ENCODE results near the gene CKAP4.
A peak's percentile ranks its signal among the peaks of the same experiment; 100 is the strongest.

Gene CKAP4

DNA sequence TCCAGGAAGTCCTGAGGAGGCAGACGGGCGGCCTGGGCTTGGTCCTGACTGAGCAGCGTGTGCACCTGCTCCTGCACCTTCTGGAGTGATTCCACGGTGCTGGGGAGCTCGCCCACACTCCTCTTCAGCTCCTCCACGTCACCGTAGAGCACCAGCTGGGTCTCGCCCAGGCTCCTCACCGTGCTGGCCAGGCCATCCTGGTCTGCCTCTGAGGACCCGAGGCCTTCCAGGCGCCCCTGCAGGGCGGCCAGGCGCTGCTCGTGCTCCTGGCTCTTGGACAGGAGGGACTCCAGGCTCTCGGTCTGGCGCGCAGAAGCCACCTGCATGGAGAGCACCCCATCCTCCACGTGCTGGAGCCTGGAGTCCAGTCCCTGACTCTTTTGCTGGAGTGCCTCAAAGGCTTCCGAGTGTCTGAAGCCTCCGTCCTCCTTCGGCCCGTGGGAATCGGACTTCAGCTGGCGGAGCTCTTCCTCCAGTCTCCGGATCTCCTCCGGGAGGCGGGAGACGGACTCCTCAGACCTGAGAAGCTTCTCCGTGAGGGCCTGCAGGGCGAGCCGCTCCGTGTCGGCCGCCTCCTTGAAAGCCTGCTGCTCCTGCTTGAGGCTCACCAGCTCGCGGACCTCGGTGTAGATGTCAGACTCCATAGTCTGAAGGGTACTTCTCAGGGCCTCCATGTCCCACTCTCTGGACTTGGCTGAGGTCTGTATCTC is 8.4 kb downstream of the CKAP4 start:
- DNase-seq (ENCODE audit: low spot score): no peak

GRCh38 chr12:106238146-106238545 is 9.7 kb downstream of the CKAP4 start:
- no peak for DNase-seq (ENCODE audit: low spot score)

- no peak for DNase-seq (ENCODE audit: low spot score)
Measured at GRCh38 chr12:106235770-106236169, 12.1 kb downstream of the CKAP4 start.

DNA sequence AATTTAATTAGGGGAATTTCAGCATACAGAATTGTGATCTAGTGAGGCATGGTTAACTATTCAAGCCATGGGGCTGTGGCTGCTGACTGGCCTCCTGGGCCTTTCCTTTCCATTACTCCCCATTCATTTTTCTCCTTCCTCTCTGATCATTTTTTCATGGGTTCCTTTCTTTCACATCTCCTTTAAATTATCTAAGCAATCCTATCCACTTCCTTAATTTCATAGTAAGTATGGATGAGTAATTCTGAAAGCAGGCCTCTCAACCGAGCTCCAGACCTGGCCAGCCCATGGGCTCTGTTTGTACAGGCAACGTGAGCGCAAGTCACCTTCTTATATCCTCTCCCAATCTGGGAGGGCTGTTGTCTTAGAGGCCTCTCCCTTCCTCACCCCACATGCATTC is 13.4 kb downstream of the CKAP4 start:
- DNase-seq (ENCODE audit: low spot score): no peak

DNA sequence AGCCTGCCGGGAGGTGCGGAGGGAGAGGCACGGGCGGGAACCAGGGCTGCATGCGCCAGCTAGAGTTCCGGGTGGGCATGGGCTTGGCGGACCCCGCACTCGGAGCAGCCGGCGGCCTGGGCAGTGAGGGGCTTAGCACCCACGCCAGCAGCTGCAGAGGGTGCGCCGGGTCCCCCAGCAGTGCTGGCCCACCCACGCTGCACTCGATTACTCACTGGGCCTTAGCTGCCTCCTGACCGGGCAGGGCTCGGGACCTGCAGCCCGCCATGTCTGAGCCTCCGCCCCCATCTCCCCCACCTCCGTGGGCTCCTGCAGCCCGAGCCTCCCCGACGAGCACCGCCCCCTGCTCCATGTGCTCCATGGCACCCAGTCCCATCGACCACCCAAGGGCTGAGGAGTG is 14.8 kb downstream of the CKAP4 start:
- no peak for DNase-seq (ENCODE audit: low spot score)

GRCh38 chr12:106229036-106229591 is 18.7 kb downstream of the CKAP4 start:
- no peak for DNase-seq (ENCODE audit: low spot score)

DNA sequence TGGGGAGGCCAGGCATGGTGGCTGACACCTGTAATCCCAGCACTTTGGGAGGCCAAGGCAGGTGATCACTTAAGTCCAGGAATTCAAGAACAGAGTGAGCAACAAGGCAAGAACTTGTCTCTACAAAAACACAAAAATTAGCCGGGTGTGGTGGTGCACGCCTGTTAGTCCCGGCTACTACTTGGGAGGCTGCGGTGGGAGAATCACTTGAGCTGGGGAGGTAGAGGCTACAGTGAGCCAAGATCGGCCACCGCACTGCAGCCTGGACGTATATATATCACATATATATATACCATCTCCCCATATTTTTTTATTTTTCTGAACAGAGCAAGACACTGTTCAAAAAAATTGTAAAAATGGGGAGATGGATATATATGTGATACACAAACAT is 19.5 kb downstream of the CKAP4 start:
- no peak for DNase-seq (ENCODE audit: low spot score)

- no peak for DNase-seq (ENCODE audit: low spot score)
Measured at GRCh38 chr12:106227641-106228319, 20.0 kb downstream of the CKAP4 start.

DNA sequence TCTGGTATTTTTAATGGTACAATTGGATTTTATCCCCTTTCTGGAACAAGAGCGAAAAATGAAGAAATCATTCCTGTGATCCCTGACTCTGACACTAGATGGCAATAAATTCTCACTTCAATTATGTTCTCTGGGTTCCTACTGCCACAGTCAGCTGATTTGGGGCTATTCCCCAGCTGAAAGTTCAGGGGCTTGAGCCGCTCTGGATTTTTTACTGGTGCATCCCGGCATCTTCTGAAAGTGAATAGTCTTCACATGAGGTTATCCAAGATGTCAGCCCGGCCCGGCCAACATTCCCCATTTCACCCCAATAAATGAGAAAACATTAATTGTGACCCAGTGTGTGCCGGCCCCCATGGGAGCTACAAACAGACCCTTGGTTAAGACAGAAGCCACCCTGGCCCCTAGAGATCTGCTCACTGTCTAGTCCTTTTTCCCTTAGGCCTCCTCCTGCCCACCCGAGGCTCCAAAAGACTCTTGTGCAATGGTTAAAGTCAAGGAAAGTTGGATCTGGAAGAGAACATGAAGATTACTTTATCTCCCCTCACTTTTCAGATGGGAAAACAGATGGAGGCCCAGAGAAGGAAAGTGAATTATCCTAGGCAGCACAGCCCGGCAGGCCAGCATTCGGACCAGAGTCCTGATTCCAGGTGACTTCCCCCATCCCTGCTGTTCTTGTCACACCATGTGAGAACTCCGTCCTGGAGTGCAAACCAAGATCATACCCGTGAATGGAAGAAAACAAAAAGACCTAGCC is 20.8 kb downstream of the CKAP4 start:
- DNase-seq (ENCODE audit: low spot score): peak; percentile 46

DNA sequence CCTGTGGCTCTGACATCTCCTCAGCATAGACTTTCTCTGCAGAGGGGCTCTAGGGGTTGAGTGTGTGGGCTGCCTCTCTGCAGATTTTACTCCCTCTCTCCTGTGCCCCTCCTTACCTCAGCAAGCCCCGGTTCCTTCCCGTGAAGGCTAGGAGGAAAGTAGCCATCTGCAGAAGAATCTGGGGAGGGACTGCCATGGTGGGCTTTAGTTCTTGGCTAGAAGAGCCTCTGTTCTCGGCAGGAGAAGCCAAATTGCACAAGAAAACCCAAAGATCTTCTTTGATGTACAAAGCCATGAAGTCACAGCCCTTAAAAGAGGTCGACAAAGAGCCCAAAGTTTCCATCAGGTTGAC is 23.5 kb downstream of the CKAP4 start:
- DNase-seq (ENCODE audit: low spot score): no peak

GRCh38 chr12:106223485-106224354 is 24.1 kb downstream of the CKAP4 start:
- peak; percentile 29 for DNase-seq (ENCODE audit: low spot score)

DNA sequence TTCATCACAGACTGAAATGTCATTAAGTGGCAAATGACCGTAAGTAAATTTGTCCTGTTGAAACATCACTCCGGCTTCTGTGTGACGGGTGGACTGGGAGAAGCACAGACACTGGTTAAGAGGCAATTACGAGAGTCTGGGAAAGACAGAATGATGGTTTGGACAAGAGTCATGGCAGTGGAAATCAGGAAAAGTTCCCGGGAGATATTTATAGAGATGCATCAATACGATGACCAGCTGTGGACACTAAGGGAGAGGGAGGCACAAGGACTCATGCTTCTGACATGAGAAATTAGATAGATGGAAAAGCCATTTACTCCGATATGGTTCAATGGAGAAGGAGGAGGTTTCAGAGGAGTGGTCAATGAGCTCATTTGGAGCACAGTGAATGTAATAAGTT is 27.3 kb downstream of the CKAP4 start:
- no peak for DNase-seq (ENCODE audit: low spot score)

DNA sequence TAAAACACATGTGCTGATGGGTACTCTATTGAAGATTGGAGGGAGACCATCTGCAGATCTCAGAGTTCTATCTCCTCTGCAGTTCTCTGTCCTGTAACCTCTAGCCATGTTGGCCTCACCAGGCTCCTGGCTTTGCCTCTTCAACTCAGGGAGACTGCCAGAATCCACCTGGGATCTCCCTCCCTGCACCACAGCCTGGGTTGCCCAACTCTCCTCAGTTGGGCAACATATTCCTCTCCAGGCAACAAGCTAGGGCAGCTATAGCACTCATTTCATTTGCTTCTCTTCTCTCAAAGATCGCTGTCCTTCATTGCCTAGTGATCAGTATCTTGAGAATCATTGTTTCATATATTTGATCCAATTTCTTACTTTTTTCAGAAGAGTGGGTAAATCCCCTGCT is 28.8 kb downstream of the CKAP4 start:
- no peak for DNase-seq (ENCODE audit: low spot score)

- DNase-seq (ENCODE audit: low spot score): no peak
Measured at GRCh38 chr12:106217706-106218105, 30.1 kb downstream of the CKAP4 start.

- no peak for DNase-seq (ENCODE audit: low spot score)
Measured at GRCh38 chr12:106214571-106214970, 33.2 kb downstream of the CKAP4 start.

- no peak for DNase-seq (ENCODE audit: low spot score)
Measured at GRCh38 chr12:106213662-106214061, 34.2 kb downstream of the CKAP4 start.

GRCh38 chr12:106211973-106212372 is 35.8 kb downstream of the CKAP4 start:
- no peak for DNase-seq (ENCODE audit: low spot score)

GRCh38 chr12:106205208-106206069 is 42.4 kb downstream of the CKAP4 start:
- no peak for DNase-seq (ENCODE audit: low spot score)

DNA sequence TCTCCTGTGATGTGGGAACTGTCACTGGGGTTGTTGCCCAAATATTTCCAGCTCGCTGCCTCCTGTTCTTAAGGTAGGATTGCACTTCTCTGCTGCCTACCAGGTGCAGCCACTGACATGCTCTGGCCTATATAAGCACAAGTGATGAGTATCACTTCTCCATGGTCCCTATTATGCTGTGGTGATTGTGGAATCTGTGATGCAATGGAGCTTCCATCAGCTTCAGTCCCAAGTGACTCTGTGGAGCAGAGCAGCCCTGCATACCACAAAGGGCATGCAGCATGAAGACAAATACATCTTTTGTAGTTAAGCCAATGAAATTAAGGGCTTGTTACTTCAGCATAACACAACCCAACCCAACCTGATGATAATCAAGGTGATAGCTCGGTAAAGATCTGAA is 43.5 kb downstream of the CKAP4 start:
- no peak for DNase-seq (ENCODE audit: low spot score)

DNA sequence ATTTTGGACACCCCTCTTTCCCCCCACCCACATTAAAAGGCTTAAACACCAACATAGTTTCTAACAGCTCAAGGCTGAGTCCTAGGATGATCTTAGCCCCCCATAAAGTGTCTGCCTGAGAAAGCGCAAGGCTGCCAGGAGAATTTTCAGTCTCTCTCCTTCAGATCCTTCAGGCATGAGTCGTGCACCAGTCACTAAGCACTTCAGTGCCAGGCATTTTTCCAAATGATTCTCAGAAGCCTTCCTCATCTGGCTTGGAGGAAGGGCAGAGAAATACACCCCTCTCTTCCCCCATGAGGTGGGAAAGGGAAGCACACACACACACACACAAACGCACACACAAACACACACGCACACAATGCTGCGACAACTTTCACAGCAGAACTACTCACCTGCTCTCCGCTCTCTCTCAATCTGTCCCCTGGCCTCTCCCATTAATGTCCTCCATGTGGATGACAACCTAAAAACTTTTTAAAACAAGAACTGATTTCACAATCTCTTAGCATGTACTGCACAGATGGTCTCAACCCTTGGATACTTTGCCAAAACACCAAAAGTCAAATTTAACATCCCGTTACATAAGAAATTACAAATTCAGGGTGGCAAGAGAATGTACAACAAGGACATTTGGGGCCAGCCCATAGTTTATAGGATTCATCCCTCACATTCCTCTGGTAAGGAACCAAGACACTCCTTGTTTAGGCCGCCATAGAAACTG is 49.8 kb downstream of the CKAP4 start:
- no peak for DNase-seq (ENCODE audit: low spot score)

All from putamen (tissue), 1 donor.